Measurements from ENCODE around the gene SLC35B2. TPM values are rescaled to one million over a fixed set of nuclear protein-coding genes. Genes with fewer than 3 reads are reported as not detected.
A peak's percentile ranks its signal among the peaks of the same experiment; 100 is the strongest.

The SLC35B2 gene
- total RNA-seq, 4 donors from 2014 or later = 10.7 to 35.2 (median 26.5) TPM

DNA sequence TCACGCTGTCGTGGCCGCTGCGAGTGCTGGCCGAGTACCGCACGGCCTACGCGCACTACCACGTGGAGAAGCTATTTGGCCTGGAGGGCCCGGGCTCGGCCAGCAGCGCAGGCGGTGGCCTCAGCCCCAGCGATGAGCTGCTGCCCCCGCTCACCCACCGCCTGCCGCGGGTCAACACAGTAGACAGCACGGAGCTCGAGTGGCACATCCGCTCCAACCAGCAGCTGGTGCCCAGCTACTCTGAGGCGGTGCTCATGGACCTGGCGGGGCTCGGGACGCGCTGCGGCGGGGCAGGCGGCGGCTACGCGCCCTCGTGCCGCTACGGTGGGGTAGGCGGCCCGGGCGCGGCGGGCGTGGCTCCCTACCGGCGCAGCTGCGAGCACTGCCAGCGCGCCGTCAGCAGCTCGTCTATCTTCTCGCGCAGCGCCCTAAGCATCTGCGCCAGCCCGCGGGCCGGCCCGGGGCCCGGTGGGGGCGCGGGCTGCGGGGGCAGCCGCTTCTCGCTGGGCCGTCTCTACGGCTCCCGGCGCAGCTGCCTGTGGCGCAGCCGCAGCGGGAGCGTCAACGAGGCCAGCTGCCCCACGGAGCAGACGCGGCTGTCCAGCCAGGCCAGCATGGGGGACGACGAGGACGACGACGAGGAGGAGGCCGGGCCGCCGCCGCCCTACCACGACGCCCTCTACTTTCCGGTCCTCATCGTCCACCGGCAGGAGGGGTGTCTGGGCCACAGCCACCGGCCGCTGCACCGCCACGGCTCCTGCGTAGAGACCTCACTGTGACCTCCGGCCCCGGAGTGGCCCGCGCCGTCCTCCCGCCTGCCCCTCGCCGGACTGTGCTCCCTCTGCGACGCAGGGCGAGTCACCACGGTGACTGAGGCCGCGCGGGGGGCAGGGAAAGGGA is 18.7 kb upstream of the SLC35B2 start:
- H3K9me3 ChIP-seq = no peaks in the 10 kb centered on the region
- DNase-seq = no peak
- no peaks in the 10 kb centered on the region for H3K36me3 ChIP-seq
- no peak overlapping the region for H3K27ac ChIP-seq
- H3K4me1 ChIP-seq = peaks cover 0 to 12% (median 3%) of the 10 kb centered on the region in 4 donors
- TF ChIP-seq, protein P1, sequence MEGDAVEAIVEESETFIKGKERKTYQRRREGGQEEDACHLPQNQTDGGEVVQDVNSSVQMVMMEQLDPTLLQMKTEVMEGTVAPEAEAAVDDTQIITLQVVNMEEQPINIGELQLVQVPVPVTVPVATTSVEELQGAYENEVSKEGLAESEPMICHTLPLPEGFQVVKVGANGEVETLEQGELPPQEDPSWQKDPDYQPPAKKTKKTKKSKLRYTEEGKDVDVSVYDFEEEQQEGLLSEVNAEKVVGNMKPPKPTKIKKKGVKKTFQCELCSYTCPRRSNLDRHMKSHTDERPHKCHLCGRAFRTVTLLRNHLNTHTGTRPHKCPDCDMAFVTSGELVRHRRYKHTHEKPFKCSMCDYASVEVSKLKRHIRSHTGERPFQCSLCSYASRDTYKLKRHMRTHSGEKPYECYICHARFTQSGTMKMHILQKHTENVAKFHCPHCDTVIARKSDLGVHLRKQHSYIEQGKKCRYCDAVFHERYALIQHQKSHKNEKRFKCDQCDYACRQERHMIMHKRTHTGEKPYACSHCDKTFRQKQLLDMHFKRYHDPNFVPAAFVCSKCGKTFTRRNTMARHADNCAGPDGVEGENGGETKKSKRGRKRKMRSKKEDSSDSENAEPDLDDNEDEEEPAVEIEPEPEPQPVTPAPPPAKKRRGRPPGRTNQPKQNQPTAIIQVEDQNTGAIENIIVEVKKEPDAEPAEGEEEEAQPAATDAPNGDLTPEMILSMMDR (IDR thresholded peaks at IDR 0.05) = no peak
- TF ChIP-seq POLR2A (IDR thresholded peaks at IDR 0.05) = no peak
- H3K27me3 ChIP-seq = peaks cover 0 to 20% of the 10 kb centered on the region in 2 donors
- peak overlapping the region; percentile 5 to 41 (median 34) for H3K4me3 ChIP-seq

DNA sequence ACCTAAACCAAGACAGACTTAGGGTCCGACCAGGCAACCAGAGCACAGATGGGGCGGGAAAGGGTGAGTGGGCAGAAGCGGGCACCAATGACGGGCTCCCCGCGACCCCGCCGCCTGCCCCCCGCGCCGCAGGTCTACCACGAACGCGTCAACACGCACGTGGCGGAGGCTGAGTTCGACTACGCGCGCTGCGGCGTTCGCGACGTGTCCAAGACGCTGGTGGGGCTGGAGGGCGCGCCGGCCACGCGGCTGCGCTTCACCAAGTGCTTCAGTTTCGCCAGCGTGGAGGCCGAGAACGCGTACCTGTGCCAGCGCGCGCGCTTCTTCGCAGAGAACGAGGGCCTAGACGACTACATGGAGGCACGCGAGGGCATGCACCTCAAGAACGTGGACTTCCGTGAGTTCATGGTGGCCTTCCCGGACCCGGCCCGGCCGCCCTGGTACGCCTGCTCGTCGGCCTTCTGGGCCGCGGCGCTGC is 18.0 kb upstream of the SLC35B2 start:
- Histone ChIP-seq H3K27ac (no peak overlapping the region), H3K36me3 (no peaks in the 10 kb centered on the region), H3K27me3 (peaks cover 0 to 24% of the 10 kb centered on the region in 2 donors), H3K9me3 (no peaks in the 10 kb centered on the region), H3K4me1 (peaks cover 0 to 14% (median 3%) of the 10 kb centered on the region in 4 donors), H3K4me3 (no peak overlapping the region)
- no peak for TF ChIP-seq POLR2A (IDR thresholded peaks at IDR 0.05)
- TF ChIP-seq, protein P1 (IDR thresholded peaks at IDR 0.05) = no peak
- DNase-seq = peak in 1 of 3 donors; percentile 32

DNA sequence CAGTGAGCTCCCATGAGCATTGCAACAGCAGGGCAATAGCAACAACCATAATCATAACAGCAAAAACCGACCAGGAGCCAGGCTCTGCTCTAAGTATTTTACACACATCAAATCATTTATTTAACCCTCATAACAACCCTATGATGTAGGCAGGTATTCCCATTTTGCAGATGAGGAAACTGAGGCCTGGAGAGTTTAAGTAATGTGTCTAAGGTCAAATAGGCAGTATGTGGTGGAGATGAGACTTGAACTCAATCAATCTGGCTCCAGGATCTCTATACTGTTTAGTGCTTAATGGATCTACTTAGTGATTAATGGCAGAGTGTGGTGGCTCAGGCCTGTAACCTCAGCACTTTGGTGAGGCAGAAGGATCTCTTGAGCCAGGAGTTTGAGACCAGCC is 16.3 kb upstream of the SLC35B2 start:
- no peaks in the 10 kb centered on the region for H3K9me3 ChIP-seq
- no peak overlapping the region for H3K27ac ChIP-seq
- DNase-seq = no peak
- no peaks in the 10 kb centered on the region for H3K36me3 ChIP-seq
- no peak for TF ChIP-seq POLR2A (IDR thresholded peaks at IDR 0.05)
- TF ChIP-seq, protein P1 (IDR thresholded peaks at IDR 0.05) = no peak
- H3K4me3 ChIP-seq = no peak overlapping the region
- H3K4me1 ChIP-seq = peaks cover 0 to 21% (median 3%) of the 10 kb centered on the region in 4 donors
- peaks cover 0 to 32% of the 10 kb centered on the region in 2 donors for H3K27me3 ChIP-seq

DNA sequence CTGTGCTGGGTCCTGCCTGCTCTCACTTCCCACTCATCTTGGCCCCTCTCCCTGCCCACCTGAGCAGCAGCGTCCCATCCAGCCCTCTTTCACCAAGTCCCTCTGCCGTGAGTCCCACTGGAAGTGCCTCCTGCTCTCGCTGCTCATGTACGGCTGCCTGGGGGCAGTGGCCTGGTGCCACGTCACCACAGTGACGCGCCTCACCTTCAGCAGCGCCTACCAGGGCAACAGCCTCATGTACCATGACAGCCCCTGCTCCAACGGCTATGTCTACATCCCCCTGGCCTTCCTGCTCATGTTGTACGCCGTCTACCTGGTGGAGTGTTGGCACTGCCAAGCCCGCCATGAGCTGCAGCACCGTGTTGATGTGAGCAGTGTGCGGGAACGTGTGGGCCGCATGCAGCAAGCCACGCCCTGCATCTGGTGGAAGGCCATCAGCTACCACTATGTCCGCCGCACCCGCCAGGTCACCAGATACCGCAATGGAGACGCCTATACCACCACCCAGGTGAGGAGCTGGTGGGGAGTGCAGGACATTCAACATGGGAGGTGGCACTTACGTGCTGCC is 15.8 kb upstream of the SLC35B2 start:
- H3K27me3 ChIP-seq = peaks cover 0 to 32% of the 10 kb centered on the region in 2 donors
- no peaks in the 10 kb centered on the region for H3K9me3 ChIP-seq
- no peak overlapping the region for H3K27ac ChIP-seq
- TF ChIP-seq, protein P1 (IDR thresholded peaks at IDR 0.05) = no peak
- no peak for TF ChIP-seq POLR2A (IDR thresholded peaks at IDR 0.05)
- peaks cover 0 to 21% (median 3%) of the 10 kb centered on the region in 4 donors for H3K4me1 ChIP-seq
- H3K36me3 ChIP-seq = no peaks in the 10 kb centered on the region
- DNase-seq = no peak
- no peak overlapping the region for H3K4me3 ChIP-seq

DNA sequence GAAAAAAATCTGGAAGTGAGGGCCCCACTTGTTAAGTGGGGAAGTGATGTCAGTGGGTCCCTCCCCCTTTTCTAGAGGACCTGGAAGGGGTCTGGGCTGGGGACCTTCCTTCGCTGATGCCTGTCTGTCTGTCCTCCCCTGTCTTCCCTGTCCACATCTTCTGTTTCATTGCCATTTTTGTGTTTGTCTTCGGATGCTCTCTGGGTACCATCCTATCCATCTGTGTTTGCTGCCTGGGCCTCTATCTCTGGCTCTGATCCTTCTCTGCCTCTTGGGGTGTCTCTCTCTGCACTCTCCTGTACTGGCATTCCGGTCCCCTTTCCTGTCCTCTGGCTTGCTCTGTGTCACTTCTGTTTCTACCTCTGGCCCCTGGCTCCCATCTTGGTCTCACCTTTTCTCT is 15.2 kb upstream of the SLC35B2 start:
- H3K27me3 ChIP-seq = peaks cover 0 to 32% of the 10 kb centered on the region in 2 donors

More for the DNA sequence above, 15.2 kb upstream of the SLC35B2 start:
- TF ChIP-seq, protein P1 (IDR thresholded peaks at IDR 0.05) = no peak
- TF ChIP-seq POLR2A (IDR thresholded peaks at IDR 0.05) = no peak
- H3K4me3 ChIP-seq = no peak overlapping the region
- peaks cover 0 to 21% (median 3%) of the 10 kb centered on the region in 4 donors for H3K4me1 ChIP-seq
- H3K27ac ChIP-seq = no peak overlapping the region
- H3K36me3 ChIP-seq = no peaks in the 10 kb centered on the region
- H3K9me3 ChIP-seq = no peaks in the 10 kb centered on the region
- DNase-seq = no peak
